HUES64 (cell line): Measurements from ENCODE around the gene EDA2R.

Source experiments
- H3K27ac ChIP-seq: 2 replicates; pipeline ENCODE4 v1.7.0; 2013; ENCODE audit warnings: low read depth, low read length, inconsistent platforms
- H3K27me3 ChIP-seq: 2 replicates; pipeline ENCODE4 v1.6.1; 2013; ENCODE audit warnings: mild to moderate bottlenecking, low read length; ENCODE audit not compliant: insufficient read depth
- H3K36me3 ChIP-seq: 2 replicates; pipeline ENCODE4 v1.6.1; 2013; ENCODE audit warnings: mild to moderate bottlenecking, low read length; ENCODE audit not compliant: insufficient read depth
- H3K4me1 ChIP-seq: 2 replicates; pipeline ENCODE4 v1.6.1; 2013; ENCODE audit warnings: mild to moderate bottlenecking, low read length, moderate library complexity; ENCODE audit not compliant: insufficient read depth
- H3K4me3 ChIP-seq: 2 replicates; pipeline ENCODE4 v1.5.1; 2013; ENCODE audit warnings: mild to moderate bottlenecking, low read length, moderate library complexity
- H3K9ac ChIP-seq: 2 replicates; pipeline ENCODE4 v1.6.1; 2013; ENCODE audit warnings: mild to moderate bottlenecking, low read depth, low read length
- H3K9me3 ChIP-seq: 2 replicates; pipeline ENCODE4 v1.6.1; 2013; ENCODE audit warnings: low read depth, low read length; ENCODE audit not compliant: insufficient read depth
- WGBS: fragments of 150-250, 120-280 bp; methylation state at CpG from one replicate; pipeline ENCODE4 v1.1.7; 2013; ENCODE audit warnings: missing lambda C conversion rate; 5-methylcytosine and 5-hydroxymethylcytosine counted together

The EDA2R gene

GRCh38 chrX:66634272-66634671, 4.6 kb downstream of the EDA2R start:
- Histone ChIP-seq H3K9me3 (no peaks in the 10 kb centered on the region), H3K9ac (no peak overlapping the region), H3K27ac (no peak overlapping the region), H3K27me3 (no peaks in the 10 kb centered on the region), H3K4me1 (peaks cover 16% of the 10 kb centered on the region; the same call in 1 of the 2 replicates), H3K36me3 (no peaks in the 10 kb centered on the region), H3K4me3 (no peak overlapping the region)

DNA sequence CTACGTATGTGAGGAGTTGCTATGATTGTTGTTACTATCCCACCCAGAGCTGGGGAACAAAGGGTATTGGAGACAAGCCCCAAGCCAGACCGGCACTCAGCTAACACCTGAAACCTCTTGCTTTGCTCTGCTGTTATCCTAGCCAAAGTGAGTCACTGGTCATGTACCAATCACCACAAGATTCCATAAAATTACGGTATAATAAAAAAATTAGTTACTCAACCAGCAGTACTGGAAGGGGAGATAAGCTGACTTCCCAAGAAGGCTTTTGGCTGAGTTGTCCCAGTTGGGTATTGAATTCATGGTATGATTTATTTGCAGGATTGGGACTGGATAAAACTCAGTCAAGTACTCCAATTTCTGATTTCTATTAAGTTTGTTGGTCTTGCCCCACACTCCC, 5.3 kb downstream of the EDA2R start:
- Histone ChIP-seq H3K4me3 (no peak overlapping the region), H3K36me3 (no peaks in the 10 kb centered on the region), H3K9me3 (no peaks in the 10 kb centered on the region), H3K9ac (no peak overlapping the region), H3K27ac (no peak overlapping the region), H3K4me1 (peaks cover 15% of the 10 kb centered on the region; the same call in 1 of the 2 replicates), H3K27me3 (no peaks in the 10 kb centered on the region)
- 82% methylated on average over 2 of the region's 3 CpGs for WGBS

GRCh38 chrX:66632981-66633380, 5.9 kb downstream of the EDA2R start:
- Histone ChIP-seq H3K4me1 (peaks cover 15% of the 10 kb centered on the region; the same call in 1 of the 2 replicates), H3K4me3 (no peak overlapping the region), H3K27me3 (no peaks in the 10 kb centered on the region), H3K27ac (no peak overlapping the region), H3K9ac (no peak overlapping the region), H3K9me3 (no peaks in the 10 kb centered on the region), H3K36me3 (no peaks in the 10 kb centered on the region)
- WGBS, result 100% methylated on average over 2 of the region's 4 CpGs

DNA sequence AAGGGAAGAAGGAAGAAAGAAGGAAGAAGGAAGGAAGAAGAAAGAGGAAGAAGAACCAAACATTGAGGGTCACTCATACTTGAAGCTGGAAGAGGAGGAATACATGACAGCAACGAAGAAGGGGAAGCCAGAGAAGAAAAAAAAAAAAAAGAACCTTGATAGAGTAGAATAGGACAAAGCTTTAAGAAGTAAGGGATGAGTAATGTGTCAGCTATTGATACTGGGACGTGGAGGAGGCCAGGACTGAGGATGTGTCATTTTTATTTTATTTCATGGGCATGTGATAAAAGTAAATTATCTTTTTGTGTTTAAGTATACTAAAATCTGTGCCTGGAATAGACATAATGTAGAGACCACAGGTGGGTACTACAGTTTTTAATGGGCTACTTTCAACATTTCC, 6.4 kb downstream of the EDA2R start:
- no peaks in the 10 kb centered on the region for H3K36me3 ChIP-seq
- no peak overlapping the region for H3K9ac ChIP-seq
- 85% methylated on average over 2 of the region's 2 CpGs for WGBS

GRCh38 chrX:66625525-66625924, 13.4 kb downstream of the EDA2R start:
- Histone ChIP-seq H3K9me3 (no peaks in the 10 kb centered on the region), H3K27ac (no peak overlapping the region), H3K27me3 (no peaks in the 10 kb centered on the region), H3K9ac (no peak overlapping the region), H3K4me3 (no peak overlapping the region), H3K4me1 (no peaks in the 10 kb centered on the region), H3K36me3 (no peaks in the 10 kb centered on the region)
- WGBS, result 87% methylated on average over 2 of the region's 3 CpGs

More for the DNA sequence above, 6.4 kb downstream of the EDA2R start:
- Histone ChIP-seq H3K27ac (no peak overlapping the region), H3K27me3 (no peaks in the 10 kb centered on the region), H3K9me3 (no peaks in the 10 kb centered on the region), H3K4me1 (peaks cover 12% of the 10 kb centered on the region; the same call in 1 of the 2 replicates), H3K4me3 (no peak overlapping the region)

DNA sequence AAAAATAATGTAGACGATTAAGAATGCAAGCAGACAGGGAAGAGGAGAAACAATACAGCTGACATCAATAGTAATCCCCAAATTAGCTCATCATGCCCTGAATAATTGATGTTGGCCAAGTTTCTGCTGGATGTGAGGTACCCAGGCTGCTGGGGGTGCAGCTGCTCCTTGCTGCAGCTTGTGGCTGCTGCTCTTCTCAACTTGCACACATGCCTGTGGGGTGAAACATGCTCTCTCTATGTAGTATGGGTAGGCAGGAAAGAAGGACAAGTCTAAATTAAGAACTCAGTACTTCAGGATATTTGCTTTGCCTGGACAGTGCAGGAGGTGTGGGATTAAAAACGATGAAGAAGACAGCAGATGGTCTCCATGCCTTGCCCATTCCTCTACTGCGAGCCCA, 16.7 kb downstream of the EDA2R start:
- Histone ChIP-seq H3K4me1 (no peaks in the 10 kb centered on the region), H3K9ac (no peak overlapping the region), H3K4me3 (no peak overlapping the region), H3K27ac (no peak overlapping the region), H3K36me3 (no peaks in the 10 kb centered on the region), H3K9me3 (no peaks in the 10 kb centered on the region), H3K27me3 (no peaks in the 10 kb centered on the region)
- WGBS, result 100% methylated on average over 3 of the region's 3 CpGs

GRCh38 chrX:66616944-66617343, 21.9 kb downstream of the EDA2R start:
- Histone ChIP-seq H3K9me3 (no peaks in the 10 kb centered on the region), H3K36me3 (peaks cover 3% of the 10 kb centered on the region; the same call in 1 of the 2 replicates), H3K4me3 (no peak overlapping the region), H3K4me1 (no peaks in the 10 kb centered on the region), H3K27me3 (no peaks in the 10 kb centered on the region), H3K27ac (no peak overlapping the region), H3K9ac (no peak overlapping the region)
- 100% methylated on average over 2 of the region's 2 CpGs for WGBS

- 87% methylated on average over 1 of the region's 1 CpG for WGBS
- no peak overlapping the region for H3K27ac ChIP-seq
- H3K4me1 ChIP-seq, result no peaks in the 10 kb centered on the region
- H3K9me3 ChIP-seq, result no peaks in the 10 kb centered on the region
- H3K27me3 ChIP-seq, result no peaks in the 10 kb centered on the region
- no peak overlapping the region for H3K9ac ChIP-seq
- H3K36me3 ChIP-seq, result peaks cover 22% of the 10 kb centered on the region
- no peak overlapping the region for H3K4me3 ChIP-seq
Measured at GRCh38 chrX:66602381-66602938, 36.4 kb downstream of the EDA2R start.

GRCh38 chrX:66601522-66601921, 37.4 kb downstream of the EDA2R start:
- no peaks in the 10 kb centered on the region for H3K27me3 ChIP-seq
- H3K4me1 ChIP-seq, result no peaks in the 10 kb centered on the region
- no peak overlapping the region for H3K9ac ChIP-seq
- no peaks in the 10 kb centered on the region for H3K9me3 ChIP-seq
- no peak overlapping the region for H3K4me3 ChIP-seq
- peaks cover 30% of the 10 kb centered on the region for H3K36me3 ChIP-seq
- H3K27ac ChIP-seq, result no peak overlapping the region

GRCh38 chrX:66579219-66579618, 59.7 kb downstream of the EDA2R start:
- H3K9ac ChIP-seq, result no peak overlapping the region
- no peak overlapping the region for H3K4me3 ChIP-seq
- no peaks in the 10 kb centered on the region for H3K27me3 ChIP-seq
- H3K9me3 ChIP-seq, result peaks cover 23% of the 10 kb centered on the region; the same call in 1 of the 2 replicates
- no peak overlapping the region for H3K27ac ChIP-seq
- no peaks in the 10 kb centered on the region for H3K36me3 ChIP-seq
- H3K4me1 ChIP-seq, result no peaks in the 10 kb centered on the region
- WGBS, result no CpG with 5 or more reads among the region's 1 CpG

GRCh38 chrX:66553973-66554372, 84.9 kb downstream of the EDA2R start:
- Histone ChIP-seq H3K9me3 (no peaks in the 10 kb centered on the region), H3K36me3 (no peaks in the 10 kb centered on the region), H3K4me1 (no peaks in the 10 kb centered on the region), H3K27me3 (no peaks in the 10 kb centered on the region), H3K9ac (no peak overlapping the region), H3K4me3 (no peak overlapping the region), H3K27ac (no peak overlapping the region)

GRCh38 chrX:66547847-66548369, 91.0 kb downstream of the EDA2R start:
- no peaks in the 10 kb centered on the region for H3K4me1 ChIP-seq
- H3K36me3 ChIP-seq, result no peaks in the 10 kb centered on the region
- H3K27me3 ChIP-seq, result no peaks in the 10 kb centered on the region
- H3K9ac ChIP-seq, result no peak overlapping the region
- H3K4me3 ChIP-seq, result no peak overlapping the region
- 0 out of 2 replicates have a peak, but pooled peaks cover 6% of the 10 kb centered on the region for H3K9me3 ChIP-seq
- H3K27ac ChIP-seq, result no peak overlapping the region
